Measurements from ENCODE around the gene HNRNPU. TPM values are rescaled to one million over a fixed set of nuclear protein-coding genes. Genes with fewer than 3 reads are reported as not detected.
A peak's percentile ranks its signal among the peaks of the same experiment; 100 is the strongest.

Gene HNRNPU
- total and polyA plus RNA-seq, 2 of the 13 experiments (the other 11 are each of a cell fraction or from before 2014, with no cell fraction given), result 101 to 508 TPM

DNA sequence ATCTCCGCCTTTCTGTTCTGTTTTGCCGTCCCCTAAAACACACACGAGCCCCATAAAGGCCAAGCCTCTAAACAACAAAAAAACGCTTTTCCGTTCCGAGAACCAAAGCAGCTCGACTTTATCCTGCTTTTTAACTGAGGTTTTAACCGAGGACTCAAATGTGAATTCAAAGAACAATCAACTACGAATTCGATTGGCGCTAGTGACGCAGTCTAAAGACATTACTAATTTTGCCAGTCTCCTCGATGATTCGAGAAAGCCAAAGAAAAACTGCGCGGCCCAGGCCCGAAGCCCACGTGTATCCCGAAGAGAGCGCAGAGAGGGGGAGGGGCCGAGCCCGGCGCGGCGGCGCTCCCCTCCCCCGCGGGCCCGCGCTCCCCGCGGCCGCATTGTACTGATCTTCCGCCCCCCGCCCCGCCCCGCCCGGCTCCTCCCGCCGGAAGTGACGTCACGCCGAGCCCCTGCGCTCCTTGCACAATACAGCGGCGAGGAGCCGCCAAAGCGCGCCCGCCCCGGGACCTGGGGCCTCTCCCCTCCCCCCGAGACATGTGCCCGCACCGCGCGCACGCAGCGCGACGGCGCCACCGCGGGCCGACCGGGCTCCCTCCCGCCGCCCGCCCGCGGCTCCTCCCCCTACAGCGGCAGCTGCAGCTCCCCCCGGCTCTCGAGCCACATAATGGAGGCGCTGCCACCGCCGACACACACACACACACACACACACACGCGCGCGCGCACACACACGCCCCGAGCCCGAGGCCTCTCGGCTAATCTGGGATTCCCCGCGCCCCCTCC is 1.4 kb downstream of the HNRNPU start (continued):
- TF ChIP-seq ZNF577 (CRISPR knock-in tag; IDR thresholded peaks at IDR 0.05; ENCODE audit: borderline replicate concordance, low read depth), result no peak
- no peak for TF ChIP-seq XRCC5 (optimal IDR thresholded peaks at IDR 0.05; ENCODE audit: low read length)
- TF ChIP-seq KDM1A (CRISPR knock-in tag; IDR thresholded peaks at IDR 0.05), result no peak
- TF ChIP-seq ZNF562 (CRISPR knock-in tag; IDR thresholded peaks at IDR 0.05; ENCODE audit: borderline replicate concordance), result no peak
- TF ChIP-seq DNMT3B (CRISPR knock-in tag; conservative IDR thresholded peaks at IDR 0.05), result 0 out of 2 replicates have a peak, but pooled peaks have one; percentile 61
- TF ChIP-seq HOXD1 (CRISPR knock-in tag; IDR thresholded peaks at IDR 0.05), result no peak
- peak; percentile 96 for TF ChIP-seq PRPF4 (IDR thresholded peaks at IDR 0.05; ENCODE audit: low read depth, low read length, poor library complexity, severe bottlenecking)
- TF ChIP-seq, protein P1, sequence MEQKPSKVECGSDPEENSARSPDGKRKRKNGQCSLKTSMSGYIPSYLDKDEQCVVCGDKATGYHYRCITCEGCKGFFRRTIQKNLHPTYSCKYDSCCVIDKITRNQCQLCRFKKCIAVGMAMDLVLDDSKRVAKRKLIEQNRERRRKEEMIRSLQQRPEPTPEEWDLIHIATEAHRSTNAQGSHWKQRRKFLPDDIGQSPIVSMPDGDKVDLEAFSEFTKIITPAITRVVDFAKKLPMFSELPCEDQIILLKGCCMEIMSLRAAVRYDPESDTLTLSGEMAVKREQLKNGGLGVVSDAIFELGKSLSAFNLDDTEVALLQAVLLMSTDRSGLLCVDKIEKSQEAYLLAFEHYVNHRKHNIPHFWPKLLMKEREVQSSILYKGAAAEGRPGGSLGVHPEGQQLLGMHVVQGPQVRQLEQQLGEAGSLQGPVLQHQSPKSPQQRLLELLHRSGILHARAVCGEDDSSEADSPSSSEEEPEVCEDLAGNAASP (CRISPR knock-in tag; IDR thresholded peaks at IDR 0.05; ENCODE audit: borderline replicate concordance), result 0 out of 2 replicates have a peak, but pooled peaks have one; percentile 22
- peak; percentile 98 for TF ChIP-seq MXD4 (CRISPR knock-in tag; IDR thresholded peaks at IDR 0.05)
- TF ChIP-seq SRF (IDR thresholded peaks at IDR 0.05; ENCODE audit: low read depth, low read length), result no peak
- no peak for TF ChIP-seq ZNF572 (CRISPR knock-in tag; IDR thresholded peaks at IDR 0.05)
- peak; percentile 55 for TF ChIP-seq ZNF431 (CRISPR knock-in tag; IDR thresholded peaks at IDR 0.05; ENCODE audit: borderline replicate concordance, low read depth)
- TF ChIP-seq MED1 (CRISPR knock-in tag; IDR thresholded peaks at IDR 0.05), result peak; percentile 63
- TF ChIP-seq, protein P2, sequence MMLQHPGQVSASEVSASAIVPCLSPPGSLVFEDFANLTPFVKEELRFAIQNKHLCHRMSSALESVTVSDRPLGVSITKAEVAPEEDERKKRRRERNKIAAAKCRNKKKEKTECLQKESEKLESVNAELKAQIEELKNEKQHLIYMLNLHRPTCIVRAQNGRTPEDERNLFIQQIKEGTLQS (CRISPR knock-in tag; IDR thresholded peaks at IDR 0.05), result no peak; the same call in 1 of the 2 replicates
- no peak for TF ChIP-seq MTF2 (CRISPR knock-in tag; IDR thresholded peaks at IDR 0.05; ENCODE audit: borderline replicate concordance)
- TF ChIP-seq ATF2 (CRISPR knock-in tag; IDR thresholded peaks at IDR 0.05), result peak; percentile 79; the same call in 1 of the 2 replicates
- TF ChIP-seq AHR (CRISPR knock-in tag; IDR thresholded peaks at IDR 0.05), result no peak
- TF ChIP-seq ZNF468 (CRISPR knock-in tag; IDR thresholded peaks at IDR 0.05), result no peak
- no peak for TF ChIP-seq ZC3H4 (CRISPR knock-in tag; IDR thresholded peaks at IDR 0.05; ENCODE audit: borderline replicate concordance)
- TF ChIP-seq ZNF691 (CRISPR knock-in tag; IDR thresholded peaks at IDR 0.05; ENCODE audit: borderline replicate concordance, low read depth), result no peak
- TF ChIP-seq SP5 (CRISPR knock-in tag; IDR thresholded peaks at IDR 0.05; ENCODE audit: borderline replicate concordance, low read depth), result no peak
- no peak for TF ChIP-seq ZNF510 (CRISPR knock-in tag; IDR thresholded peaks at IDR 0.05; ENCODE audit: low read depth)
- TF ChIP-seq CBX1 (IDR thresholded peaks at IDR 0.05; ENCODE audit: low read depth), result no peak
- no peak for TF ChIP-seq STAT5B (CRISPR knock-in tag; IDR thresholded peaks at IDR 0.05)
- TF ChIP-seq ZNF773 (CRISPR knock-in tag; IDR thresholded peaks at IDR 0.05; ENCODE audit: borderline replicate concordance), result 0 out of 2 replicates have a peak, but pooled peaks have one; percentile 58
- 0 out of 2 replicates have a peak, but pooled peaks have one; percentile 50 for TF ChIP-seq SIN3B (IDR thresholded peaks at IDR 0.05; ENCODE audit: low read length)
- no peak for TF ChIP-seq ZSCAN29 (CRISPR knock-in tag; conservative IDR thresholded peaks at IDR 0.05)
- 0 out of 2 replicates have a peak, but pooled peaks have one; percentile 16 for TF ChIP-seq NCOA1 (CRISPR knock-in tag; IDR thresholded peaks at IDR 0.05)
- 0 out of 2 replicates have a peak, but pooled peaks have one; percentile 52 for TF ChIP-seq NAIF1 (CRISPR knock-in tag; IDR thresholded peaks at IDR 0.05; ENCODE audit: borderline replicate concordance)

Measured in HepG2 (cell line).